Neural cell (in vitro differentiated cells): Measurements from ENCODE around the gene SNURF.
A peak's percentile ranks its signal among the peaks of the same experiment; 100 is the strongest.

Experiments used
- EP300 ChIP-seq: fragments of 450-650 bp; conservative IDR thresholded peaks from 2 replicates; pipeline ENCODE4 v1.6.1; 2014; ENCODE audit warnings: antibody characterized with exemption, mild to moderate bottlenecking, moderate library complexity; ENCODE audit not compliant: poor library complexity, severe bottlenecking
- EZH2 ChIP-seq: fragments of 200-600, 300-800 bp; shearing (Covaris generic), sonication (generic); IDR thresholded peaks from 2 replicates; pipeline ENCODE4 v1.6.1; 2014; ENCODE audit warnings: antibody characterized with exemption, low read length, borderline replicate concordance, mild to moderate bottlenecking; ENCODE audit not compliant: insufficient read depth, poor library complexity, severe bottlenecking
- RAD21 ChIP-seq: fragments of 450-650 bp; conservative IDR thresholded peaks from 2 replicates; pipeline ENCODE4 v1.6.1; 2014; ENCODE audit warnings: antibody characterized with exemption, mild to moderate bottlenecking, moderate library complexity
- TF ChIP-seq, protein P1 (sequence below): fragments of 450-650 bp; IDR thresholded peaks from 2 replicates; pipeline ENCODE4 v1.5.1; 2014; ENCODE audit warnings: antibody characterized with exemption, mild to moderate bottlenecking, moderate library complexity; ENCODE audit not compliant: poor library complexity, severe bottlenecking
- TF ChIP-seq, protein P2 (sequence below): IDR thresholded peaks from 2 replicates; pipeline ENCODE4 v1.6.1; 2012; ENCODE audit warnings: borderline replicate concordance

GRCh38 chr15:24956111-24956838 lies 1.5 kb downstream of the SNURF start:
- TF ChIP-seq, protein P1, sequence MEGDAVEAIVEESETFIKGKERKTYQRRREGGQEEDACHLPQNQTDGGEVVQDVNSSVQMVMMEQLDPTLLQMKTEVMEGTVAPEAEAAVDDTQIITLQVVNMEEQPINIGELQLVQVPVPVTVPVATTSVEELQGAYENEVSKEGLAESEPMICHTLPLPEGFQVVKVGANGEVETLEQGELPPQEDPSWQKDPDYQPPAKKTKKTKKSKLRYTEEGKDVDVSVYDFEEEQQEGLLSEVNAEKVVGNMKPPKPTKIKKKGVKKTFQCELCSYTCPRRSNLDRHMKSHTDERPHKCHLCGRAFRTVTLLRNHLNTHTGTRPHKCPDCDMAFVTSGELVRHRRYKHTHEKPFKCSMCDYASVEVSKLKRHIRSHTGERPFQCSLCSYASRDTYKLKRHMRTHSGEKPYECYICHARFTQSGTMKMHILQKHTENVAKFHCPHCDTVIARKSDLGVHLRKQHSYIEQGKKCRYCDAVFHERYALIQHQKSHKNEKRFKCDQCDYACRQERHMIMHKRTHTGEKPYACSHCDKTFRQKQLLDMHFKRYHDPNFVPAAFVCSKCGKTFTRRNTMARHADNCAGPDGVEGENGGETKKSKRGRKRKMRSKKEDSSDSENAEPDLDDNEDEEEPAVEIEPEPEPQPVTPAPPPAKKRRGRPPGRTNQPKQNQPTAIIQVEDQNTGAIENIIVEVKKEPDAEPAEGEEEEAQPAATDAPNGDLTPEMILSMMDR: no peak
- TF ChIP-seq RAD21 (no peak), EZH2 (no peak), EP300 (peak; percentile 16)
- TF ChIP-seq, protein P2, sequence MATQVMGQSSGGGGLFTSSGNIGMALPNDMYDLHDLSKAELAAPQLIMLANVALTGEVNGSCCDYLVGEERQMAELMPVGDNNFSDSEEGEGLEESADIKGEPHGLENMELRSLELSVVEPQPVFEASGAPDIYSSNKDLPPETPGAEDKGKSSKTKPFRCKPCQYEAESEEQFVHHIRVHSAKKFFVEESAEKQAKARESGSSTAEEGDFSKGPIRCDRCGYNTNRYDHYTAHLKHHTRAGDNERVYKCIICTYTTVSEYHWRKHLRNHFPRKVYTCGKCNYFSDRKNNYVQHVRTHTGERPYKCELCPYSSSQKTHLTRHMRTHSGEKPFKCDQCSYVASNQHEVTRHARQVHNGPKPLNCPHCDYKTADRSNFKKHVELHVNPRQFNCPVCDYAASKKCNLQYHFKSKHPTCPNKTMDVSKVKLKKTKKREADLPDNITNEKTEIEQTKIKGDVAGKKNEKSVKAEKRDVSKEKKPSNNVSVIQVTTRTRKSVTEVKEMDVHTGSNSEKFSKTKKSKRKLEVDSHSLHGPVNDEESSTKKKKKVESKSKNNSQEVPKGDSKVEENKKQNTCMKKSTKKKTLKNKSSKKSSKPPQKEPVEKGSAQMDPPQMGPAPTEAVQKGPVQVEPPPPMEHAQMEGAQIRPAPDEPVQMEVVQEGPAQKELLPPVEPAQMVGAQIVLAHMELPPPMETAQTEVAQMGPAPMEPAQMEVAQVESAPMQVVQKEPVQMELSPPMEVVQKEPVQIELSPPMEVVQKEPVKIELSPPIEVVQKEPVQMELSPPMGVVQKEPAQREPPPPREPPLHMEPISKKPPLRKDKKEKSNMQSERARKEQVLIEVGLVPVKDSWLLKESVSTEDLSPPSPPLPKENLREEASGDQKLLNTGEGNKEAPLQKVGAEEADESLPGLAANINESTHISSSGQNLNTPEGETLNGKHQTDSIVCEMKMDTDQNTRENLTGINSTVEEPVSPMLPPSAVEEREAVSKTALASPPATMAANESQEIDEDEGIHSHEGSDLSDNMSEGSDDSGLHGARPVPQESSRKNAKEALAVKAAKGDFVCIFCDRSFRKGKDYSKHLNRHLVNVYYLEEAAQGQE: peak; percentile 72
